ENCODE results near the gene WASF1.
"Not testable (repeated sequence)": the region's sequence is repeated elsewhere in the genome, so short reads cannot be mapped to it uniquely, and the experiment has no call there.

WASF1 gene

DNA sequence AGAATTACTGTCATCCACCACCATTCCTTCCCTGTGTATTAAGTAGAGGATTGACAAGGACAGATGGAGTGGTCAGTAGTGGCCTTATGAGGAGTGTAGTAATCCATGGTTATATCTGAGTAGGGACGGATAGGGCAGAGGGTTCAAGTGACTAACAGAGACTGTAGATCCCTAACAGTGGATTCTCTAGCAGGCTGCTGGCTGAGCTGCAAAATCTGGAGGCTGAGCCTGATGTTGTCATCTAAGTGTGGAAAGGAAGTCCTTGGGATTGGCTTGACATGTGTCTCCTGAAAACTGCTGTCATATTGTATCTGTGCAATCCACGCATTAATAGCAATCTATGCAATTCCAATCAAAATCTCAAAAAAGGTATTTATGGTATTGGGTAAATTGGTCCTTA, 94.2 kb downstream of the WASF1 start:
- FAIRE-seq: no peak

DNA sequence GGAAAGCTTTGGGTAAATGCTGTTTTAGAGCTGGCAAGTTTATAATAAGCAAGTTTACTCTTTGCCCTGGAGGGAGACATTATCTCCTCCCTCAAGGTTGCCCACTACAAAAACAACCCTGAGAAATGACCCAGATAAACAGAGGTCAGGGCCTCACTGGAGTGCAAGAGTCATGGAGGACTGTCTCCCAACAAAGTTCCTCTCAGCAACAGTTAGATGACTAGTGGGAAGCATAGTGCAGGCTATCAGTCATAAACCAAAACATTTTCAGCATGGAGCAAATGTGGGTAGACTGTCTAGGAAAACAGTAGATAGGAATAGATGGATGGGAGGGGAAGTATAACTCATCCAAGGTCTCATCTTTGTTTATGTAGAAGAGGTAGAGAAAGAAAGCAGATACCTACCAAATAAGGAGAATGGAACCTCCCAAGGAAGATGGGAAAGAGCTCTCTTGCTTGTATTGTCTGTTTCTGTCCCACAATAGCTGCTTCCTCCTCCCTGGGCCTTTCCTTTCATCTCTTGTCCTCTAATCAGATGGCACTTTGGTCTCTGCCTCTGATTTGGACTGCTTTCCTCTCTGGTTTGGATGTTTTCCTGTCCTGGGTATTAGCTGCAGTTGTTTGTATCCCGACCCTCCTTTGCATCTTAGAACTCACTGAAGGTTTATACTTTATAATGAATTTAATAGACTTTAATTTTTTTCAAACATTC, 95.4 kb downstream of the WASF1 start:
- FAIRE-seq: no peak

DNA sequence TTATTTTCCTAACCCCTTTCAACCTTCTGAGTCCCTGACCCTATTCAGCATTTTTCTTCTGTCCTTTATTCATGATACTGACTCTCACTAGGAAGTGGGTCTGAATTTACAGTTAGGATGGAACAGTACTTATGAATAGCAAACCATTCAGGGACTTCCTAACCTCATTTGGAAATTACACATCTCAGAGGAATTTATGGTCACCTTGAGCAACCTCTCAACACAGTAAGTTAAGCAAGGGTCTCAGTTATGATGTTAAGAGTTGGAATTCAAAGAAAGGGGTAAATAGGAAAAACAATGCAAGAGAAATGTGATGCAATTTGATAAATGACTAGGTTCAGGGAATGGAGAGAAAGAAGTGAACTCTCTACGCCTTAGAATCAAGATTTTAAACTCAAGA, 104.1 kb downstream of the WASF1 start:
- no peak for FAIRE-seq

DNA sequence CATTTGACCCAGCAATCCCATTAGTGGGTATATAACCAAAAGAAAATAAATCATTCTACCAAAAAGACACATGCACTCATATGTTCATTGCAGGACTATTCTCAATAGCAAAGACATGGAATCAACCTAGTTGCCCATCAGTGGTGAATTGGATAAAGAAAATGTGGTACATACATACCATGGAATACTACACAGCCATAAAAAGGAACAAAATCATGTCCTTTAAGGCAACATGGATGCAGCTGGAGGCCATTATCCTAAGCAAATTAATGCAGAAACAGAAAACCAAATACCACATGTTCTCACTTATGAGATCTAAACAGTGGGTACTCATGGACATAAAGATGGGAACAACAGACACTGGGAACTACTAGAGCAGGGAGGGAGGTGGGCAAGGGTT, 106.0 kb downstream of the WASF1 start:
- FAIRE-seq: not testable (repeated sequence)

DNA sequence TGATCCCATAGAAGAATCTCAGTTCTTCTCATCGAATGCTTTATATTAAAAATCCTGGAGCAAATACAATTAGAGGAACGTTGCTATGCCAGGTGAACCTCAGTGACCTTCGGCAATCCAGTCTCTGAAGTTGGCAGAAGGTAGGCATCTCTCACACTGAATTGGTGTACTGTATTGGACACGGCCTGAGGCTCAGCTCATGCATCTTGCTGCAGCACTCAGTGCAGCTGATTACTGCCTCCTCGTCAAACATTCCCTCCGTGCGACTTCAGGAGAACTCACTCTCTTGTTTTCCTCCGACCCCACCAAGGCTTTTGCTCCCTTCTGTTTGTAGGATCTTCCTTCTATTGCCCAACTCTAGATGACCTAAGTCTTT, 110.9 kb downstream of the WASF1 start:
- no peak for FAIRE-seq

DNA sequence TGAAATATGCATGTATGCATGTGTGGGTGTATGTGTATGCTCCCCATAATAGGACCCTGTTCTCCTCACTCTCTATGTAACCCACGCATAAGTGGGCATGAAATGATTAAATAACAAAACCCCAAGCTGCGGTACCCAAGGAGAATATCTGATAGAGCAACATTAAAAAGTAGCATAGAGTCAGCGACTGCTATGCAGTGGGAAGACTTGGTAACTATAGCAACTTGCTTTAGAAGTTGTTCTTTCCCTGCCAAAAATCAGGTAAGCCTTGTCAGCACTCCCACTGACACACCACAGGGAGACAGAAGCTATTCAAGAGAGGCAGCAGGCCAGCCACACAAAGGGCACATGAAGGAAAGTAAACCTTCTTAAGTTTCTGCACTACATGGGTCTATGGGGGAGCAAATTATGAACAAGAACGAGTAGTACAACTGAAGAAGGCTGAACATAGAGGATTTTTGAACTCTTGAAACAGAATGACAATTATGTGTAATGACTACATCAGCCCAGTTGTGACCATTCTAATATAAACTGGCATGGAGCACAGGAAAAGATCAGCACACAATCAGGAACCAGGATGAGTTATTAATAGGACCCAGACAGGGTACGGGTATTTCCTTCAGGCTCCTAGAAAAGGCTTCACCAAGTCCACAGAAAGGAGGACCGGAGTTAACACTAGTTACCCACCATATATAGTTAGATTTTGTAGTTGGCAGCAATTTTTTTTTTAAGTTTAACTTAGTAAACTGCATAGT, 111.5 kb downstream of the WASF1 start:
- no peak for FAIRE-seq

DNA sequence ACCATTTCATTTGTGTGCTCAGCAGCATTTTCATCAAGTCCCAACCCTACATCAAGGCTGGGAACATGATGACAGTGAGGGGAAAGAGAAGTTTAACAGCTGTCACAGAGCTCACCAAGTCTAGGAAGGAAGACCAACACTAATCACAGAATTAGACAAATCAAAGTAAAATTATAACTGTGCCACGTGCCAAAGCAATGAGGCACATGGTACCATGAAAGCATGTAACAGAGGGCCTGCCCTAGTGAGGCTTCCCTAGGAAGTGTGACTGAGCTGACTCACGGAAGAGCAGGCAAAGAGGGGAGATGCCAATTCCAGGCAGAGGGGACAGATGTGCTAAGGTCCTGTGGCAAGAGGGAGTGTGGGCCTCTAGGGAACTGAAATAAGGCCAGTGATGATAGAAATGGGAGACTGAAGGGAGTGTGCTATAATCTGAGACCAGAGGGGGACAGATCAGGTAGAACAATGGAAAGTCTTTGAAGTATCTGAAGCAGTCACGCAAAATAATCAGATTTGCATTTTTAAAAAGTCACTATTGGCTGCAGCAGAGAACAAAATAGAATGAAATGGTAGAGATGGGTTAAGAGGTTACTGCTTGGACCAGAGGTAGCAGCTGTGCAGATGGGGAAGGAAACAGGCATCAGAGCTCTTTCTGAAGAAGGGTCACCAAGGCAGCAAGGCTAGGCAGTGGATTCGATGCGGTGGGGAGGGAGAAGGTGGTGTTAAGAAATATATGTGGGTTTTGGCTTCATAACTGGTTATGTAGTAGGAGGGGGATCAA, 114.5 kb downstream of the WASF1 start:
- FAIRE-seq: no peak

DNA sequence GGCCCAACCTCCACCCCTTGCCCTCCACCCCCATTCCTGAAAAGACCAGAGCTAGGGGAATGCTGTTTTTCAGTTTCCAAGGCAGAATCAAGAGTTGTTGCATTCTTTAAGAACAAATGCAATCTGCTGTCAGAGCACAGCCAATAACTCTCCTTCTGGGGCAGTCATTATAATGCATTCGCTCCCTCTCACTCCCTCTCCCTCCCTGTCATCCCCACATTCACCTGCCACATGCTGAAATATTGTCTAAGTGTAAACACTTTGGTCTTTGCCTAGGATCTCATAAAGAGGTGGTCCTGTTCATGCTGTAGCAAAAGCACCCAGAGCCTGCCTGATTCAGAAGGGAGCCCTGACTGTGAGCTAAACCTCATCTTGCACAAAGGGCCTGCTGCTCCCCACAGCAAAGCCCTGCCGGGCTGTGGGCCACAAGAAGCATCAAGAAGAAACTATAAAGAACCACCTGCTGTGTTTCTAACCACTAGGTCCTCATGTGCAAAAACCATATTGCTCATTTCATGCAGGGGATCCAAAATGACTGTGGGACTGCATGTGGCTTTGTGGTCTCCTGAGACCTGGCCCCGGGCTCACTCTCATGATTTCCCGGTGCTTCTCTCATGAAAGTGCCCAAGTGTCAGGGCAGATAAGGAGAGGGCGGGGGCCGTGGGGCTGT, 115.7 kb downstream of the WASF1 start:
- FAIRE-seq: no peak

DNA sequence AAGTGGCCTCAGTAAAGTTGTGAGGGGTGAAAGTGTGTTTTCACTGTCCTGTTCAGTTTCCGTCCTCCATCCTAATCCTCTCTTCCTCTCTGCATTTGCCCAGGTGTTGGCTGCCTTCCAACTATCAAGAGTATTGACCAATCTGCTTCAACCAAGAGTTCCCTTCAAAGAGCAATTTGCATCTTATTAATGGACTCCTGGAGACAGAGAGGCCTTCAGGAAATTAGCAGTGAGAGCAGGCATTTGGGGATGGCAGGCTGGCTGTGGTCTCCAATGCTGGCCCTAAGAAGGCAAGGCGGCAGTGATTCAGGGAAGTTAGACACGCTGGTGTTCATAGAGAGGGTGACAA, 124.1 kb downstream of the WASF1 start:
- FAIRE-seq: no peak

DNA sequence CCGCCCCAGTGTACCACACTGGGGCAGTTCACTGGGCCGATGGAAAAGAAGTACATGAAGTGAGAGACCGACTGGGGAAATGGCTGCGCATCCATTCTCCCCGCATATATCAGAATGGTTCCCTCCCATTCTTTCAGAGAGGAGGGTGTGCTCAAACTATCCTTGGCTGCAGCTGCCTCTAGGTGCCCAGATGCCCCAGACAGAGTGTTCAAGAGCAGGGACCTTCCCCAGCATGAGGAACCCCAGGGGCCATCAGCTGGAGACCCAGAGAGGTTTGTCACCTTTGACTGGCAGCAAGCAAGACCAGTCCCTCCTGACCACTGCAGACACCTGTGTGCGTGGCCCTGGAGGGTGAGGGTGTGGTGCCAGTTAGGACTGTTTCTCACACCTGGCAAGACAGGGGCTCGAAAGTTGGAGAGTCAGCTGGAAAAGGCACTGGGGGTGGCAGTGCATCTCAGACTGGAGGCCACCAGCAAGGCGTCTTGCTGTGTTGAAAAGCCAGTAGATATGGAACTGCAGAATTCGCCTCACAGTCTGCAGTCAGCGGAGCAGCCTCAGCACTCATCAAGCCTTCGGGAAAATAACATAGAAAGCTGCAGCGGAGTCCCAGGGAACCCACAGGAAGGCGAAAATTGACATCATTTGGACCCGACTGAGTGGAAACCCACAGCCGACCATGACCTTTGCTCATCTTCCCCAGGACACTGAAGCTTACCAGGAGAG, 124.6 kb downstream of the WASF1 start:
- FAIRE-seq: no peak

DNA sequence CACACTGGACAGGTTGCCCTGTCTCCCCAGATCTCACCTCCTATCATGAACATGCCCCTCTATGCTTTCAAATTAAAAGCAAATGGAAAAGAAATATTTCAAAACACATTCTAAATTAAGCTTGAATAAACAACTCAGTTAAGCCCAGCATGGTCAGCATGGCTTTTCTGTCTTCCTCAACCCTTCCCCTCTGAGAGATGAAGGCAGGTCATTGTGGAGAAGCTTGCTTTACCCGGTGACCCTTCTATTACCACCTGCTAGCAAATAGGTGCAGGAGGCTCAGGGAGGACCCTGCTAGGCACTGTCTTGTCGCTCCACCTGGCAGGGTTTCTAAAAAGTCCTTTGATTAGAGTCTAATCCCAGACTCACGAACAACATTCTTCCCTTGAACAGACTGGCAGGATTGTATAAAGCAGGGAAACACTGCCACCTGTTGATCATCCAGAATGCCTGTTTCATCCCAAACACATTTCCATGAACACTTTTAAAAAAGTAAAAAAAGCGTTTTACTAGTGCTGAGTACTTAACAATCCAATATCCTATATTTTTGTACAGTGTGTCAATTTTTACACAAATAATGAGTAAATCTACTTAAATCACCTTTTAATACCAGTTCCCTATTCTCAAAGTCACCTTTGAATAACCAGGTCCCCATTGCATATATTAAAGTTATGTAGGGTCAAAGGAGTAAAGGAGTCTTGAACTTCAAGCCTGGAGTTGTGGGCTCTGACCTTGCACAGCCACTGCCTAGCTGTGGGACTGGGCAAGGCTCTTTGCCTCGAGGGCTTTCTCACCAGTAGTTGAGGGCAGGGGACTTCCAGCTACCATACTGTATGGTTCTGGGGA, 125.9 kb downstream of the WASF1 start:
- FAIRE-seq: no peak

DNA sequence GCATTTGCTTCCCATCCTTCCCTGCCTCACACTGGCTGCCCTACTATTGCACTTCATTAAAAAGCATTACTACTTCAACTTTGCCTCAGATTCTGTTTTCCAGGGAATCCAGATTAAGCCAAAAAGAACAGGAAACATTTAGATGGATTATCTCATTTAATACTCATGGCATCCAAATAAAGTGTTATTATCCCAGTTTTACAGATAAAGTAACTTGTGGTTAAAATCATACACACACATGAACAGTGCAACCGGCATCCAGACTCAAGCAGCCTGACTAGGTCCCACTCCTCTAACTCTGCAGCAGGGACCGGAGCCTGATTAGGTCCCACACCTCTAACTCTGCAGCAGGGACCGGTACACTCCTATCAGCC, 129.0 kb downstream of the WASF1 start:
- no peak for FAIRE-seq

All from colon (tissue), 2 donors.